ENCODE data around the gene UNK. TPM values are rescaled to one million over a fixed set of nuclear protein-coding genes. Genes with fewer than 3 reads are reported as not detected.
"Not testable (repeated sequence)": the region's sequence is repeated elsewhere in the genome, so short reads cannot be mapped to it uniquely, and the experiment has no call there.

Gene UNK
- total RNA-seq, 1 donor from 2014 or later, result 21.2 TPM

GRCh38 chr17:75845933-75846691 is 61.5 kb downstream of the UNK start:
- DNase-seq (ENCODE audit: low spot score in 2 of 2), result no peak
- no peak for FAIRE-seq

GRCh38 chr17:75846692-75847613 is 62.3 kb downstream of the UNK start:
- FAIRE-seq (no peak), DNase-seq (ENCODE audit: low spot score in 2 of 2) (no peak)

- FAIRE-seq, result no peak
- DNase-seq (ENCODE audit: low spot score in 2 of 2), result no peak
Observed at GRCh38 chr17:75847614-75848522, 63.3 kb downstream of the UNK start.

GRCh38 chr17:75848523-75849278 is 64.1 kb downstream of the UNK start:
- FAIRE-seq, result no peak
- no peak for DNase-seq (ENCODE audit: low spot score in 2 of 2)

GRCh38 chr17:75849279-75849646 is 64.7 kb downstream of the UNK start:
- FAIRE-seq (no peak), DNase-seq (ENCODE audit: low spot score in 2 of 2) (no peak)

DNA sequence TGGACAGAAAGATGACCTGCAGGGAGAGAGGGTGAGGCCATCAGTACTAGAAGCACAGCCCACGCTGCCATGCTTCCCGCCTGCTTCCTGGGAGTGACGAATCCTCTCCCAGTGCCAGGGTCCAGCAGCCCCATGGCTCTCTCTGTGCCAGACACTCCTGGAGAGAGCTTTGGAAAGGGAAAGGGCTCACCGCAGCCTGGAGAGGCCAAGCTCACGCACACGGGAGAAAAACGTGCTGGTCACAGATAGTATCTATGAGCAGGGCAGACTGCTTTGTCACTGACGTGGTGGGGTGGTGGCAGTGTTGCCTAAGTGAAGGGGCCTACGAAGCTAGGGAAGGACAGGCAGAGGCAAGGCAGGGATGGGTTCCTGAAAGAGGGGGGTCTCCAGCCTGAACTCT is 65.1 kb downstream of the UNK start:
- DNase-seq (ENCODE audit: low spot score in 2 of 2) (no peak), FAIRE-seq (no peak)

DNA sequence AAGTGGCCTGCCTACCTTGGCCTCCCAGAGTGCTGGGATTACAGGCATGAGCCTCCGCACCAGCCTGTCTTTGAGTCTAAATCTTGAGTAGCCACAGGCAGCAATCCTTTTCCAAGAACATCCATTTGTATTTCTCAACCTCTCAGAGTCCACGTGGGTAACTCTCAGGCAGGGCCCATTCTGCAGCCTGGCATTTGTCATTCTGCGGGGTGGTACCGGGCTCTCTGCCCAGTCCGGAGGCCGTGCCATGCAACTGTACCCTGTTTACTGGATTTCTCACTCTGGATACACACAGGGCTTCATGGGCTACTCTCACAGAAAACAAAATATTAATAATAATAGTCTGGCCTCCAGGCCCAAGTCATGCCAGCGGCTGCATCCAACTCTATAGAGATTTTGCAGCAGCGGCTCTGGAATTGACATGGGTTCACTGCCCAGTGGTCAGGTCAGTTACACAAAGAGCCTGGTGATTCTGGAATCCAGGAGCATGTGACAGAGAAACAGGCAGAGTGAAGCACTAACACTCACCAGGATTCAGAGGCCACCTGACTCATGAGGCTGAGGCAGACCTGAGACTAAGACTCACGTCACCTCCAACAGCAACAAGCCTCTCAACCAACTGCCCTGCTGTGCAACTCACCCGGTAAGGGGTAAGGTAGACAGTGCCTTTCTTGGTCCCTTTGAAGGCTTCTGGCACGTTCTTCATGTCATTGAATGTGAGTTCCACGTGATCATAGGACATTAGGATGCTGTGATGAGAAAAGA is 66.5 kb downstream of the UNK start:
- FAIRE-seq (no peak), DNase-seq (ENCODE audit: low spot score in 2 of 2) (no peak)

DNA sequence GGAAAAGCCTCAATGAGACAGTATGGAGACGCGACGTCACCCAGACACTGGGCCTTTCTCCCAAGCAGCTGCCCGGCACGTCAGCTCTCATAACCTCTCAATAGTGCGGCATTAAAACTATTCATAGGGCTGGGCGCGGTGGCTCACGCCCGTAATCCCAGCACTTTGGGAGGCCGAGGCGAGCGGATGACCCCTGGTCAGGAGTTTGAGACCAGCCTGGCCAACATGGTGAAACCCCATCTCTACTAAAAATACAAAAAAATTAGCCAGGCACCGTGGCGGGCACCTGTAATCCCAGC is 67.0 kb downstream of the UNK start:
- not testable (repeated sequence) for DNase-seq (ENCODE audit: low spot score in 2 of 2); FAIRE-seq

GRCh38 chr17:75853433-75853832 is 68.8 kb downstream of the UNK start:
- DNase-seq (ENCODE audit: low spot score in 2 of 2) (no peak), FAIRE-seq (no peak)

DNA sequence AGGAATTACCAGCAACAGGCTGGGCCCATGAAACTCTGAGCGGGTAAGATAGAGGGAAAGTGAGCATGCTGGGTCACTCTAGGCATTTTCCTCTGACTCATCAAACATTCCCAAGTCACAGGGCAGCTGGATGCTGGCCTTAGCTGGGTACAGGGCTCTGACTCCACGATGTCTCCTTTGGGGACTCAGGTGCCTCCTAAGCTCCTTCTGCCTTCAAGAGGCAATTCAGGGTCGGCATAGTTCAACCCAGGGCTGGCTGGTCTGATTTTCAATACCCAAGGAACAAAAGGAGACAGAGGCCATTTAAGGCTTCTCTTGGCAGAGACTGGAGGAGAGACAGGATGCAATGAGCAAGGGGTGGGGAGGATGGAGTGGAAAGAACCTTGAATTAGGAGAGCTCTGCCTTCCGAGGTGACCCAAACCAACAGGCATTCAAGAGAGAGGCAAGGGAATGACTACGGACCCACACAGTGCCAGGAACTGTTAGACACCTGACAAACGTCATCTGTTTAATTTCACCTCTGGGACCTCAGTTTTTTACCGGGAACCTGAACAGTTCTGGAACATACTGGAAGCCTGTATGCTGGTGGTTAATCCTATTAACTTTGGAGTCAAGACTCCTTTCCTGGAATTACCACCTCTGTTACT is 69.6 kb downstream of the UNK start:
- FAIRE-seq (no peak), DNase-seq (ENCODE audit: low spot score in 2 of 2) (no peak)

DNA sequence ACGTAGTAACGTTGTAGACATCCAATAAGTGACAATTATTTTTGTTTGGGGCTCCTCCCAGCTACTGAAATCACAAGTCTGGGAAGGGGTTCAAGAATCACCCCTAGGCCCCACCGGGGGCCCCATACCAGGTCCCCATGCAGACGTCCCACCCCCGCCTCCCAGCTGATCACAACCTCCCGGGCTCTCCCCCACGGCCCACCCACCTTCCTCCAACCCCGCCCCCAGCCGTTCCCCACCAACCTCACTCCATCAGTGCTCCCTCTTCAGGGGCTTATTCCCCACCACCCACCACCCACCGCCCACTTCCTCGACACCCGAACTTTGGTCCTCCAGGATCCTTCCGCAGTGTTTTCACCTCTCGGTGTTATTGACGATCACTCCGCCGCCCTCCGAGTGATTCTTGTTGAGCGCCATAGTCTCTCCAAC is 70.3 kb downstream of the UNK start:
- DNase-seq (ENCODE audit: low spot score in 2 of 2) (no peak), FAIRE-seq (no peak)

GRCh38 chr17:75855310-75856061 is 70.9 kb downstream of the UNK start, which contains the start of gene WBP2:
TSS of gene WBP2 (minus strand) at chr17:75855335. CDS start at chr17:75855297, 38 bp downstream.
- FAIRE-seq (peak; percentile 97), DNase-seq (ENCODE audit: low spot score in 2 of 2) (peak; percentile 98 to 99)

DNA sequence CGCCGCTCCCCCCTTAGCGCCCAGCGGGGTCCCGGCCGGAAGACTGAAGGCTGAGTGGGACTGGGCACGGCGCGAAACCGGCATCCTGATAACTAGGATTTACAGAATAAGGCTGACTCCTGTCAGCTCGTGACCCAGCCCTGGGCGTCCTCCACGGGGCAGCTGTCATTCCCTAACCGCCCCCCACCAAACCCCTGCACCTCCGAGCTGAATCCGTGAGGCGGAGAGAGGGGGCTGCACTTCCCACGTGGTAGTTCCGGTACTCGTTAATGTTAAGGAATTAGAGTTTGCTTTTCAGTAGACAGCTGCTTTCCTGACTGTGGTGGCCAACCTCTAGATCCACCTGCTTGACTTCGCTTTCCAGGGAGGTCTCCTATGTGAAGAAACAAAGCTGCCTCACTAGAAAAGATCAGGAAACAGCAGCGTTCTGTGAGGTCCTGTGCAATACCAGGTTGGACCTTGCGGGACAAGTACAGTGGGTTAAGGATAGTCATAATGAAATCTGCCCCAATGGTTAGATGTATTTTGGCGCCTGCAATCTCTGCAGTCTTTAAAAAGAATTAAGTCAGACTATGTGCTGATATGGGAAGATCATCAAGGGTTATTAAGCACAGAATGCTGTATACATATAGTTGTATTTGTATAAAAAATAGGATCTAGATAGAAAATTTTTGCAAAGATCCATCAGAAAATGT is 71.6 kb downstream of the UNK start:
- FAIRE-seq, result no peak

DNA sequence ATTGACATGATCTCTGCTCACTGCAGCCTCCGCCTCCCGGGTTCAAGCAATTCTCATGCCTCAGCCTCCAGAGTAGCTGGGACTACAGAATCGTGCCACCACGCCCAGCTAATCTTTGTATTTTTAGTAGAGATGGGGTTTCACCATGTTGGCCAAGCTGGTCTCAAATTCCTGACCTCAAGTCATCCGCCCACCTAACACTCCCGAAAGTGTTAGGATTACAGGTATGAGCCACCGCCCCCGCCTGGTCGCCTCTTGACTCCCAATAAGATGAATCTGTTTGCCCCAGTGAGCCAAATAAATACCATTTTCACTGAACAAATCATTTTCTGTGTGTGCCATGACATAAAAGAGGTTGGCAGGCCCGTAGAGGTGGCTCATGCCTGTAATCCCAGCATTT is 74.8 kb downstream of the UNK start:
- DNase-seq (ENCODE audit: low spot score in 2 of 2); FAIRE-seq: not testable (repeated sequence)

More for the DNA sequence above, 71.6 kb downstream of the UNK start:
- DNase-seq (ENCODE audit: low spot score in 2 of 2), result no peak

- FAIRE-seq (no peak), DNase-seq (ENCODE audit: low spot score in 2 of 2) (no peak)
Observed at GRCh38 chr17:75861927-75862317, 77.3 kb downstream of the UNK start.

- FAIRE-seq, result no peak
- peak in 1 of 2 donors; percentile 24 for DNase-seq (ENCODE audit: low spot score in 2 of 2)
Observed at GRCh38 chr17:75864448-75864871, 79.9 kb downstream of the UNK start.

- DNase-seq (ENCODE audit: low spot score in 2 of 2); FAIRE-seq: not testable (repeated sequence)
Observed at GRCh38 chr17:75864887-75865286, 80.3 kb downstream of the UNK start.

Measured in frontal cortex (tissue), 4 donors.